Right kidney (tissue), 1 donor: Measurements from ENCODE around the gene MYO6.

ENCODE experiments used
- DNase-seq: peaks from one replicate; pipeline ENCODE4 v3.0.0-alpha.2; 2016

MYO6 gene

DNA sequence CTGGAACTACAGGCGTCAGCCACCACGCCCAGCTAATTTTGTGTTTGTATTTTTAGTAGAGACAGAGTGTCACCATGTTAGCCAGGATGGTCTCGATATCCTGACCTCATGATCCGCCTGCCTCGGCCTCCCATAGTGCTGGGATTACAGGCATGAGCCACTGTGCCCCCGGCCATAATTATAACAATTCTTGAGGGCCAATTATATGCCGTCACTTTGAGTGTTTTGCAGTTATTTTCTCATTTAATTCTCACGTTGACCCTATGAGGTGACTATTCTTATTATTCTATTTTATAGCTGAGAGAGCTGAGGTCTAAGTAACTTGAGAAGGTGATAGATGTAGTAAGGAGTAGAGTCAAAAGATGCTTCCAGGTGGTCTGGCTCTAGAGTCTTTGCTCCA lies 13.0 kb downstream of the MYO6 start:
- DNase-seq = no peak

GRCh38 chr6:75766387-75766786 lies 17.3 kb downstream of the MYO6 start:
- DNase-seq = no peak

- DNase-seq = no peak
These were observed 21.8 kb downstream of the MYO6 start for GRCh38 chr6:75770844-75771243.

GRCh38 chr6:75775219-75775618 lies 26.2 kb downstream of the MYO6 start:
- no peak for DNase-seq

DNA sequence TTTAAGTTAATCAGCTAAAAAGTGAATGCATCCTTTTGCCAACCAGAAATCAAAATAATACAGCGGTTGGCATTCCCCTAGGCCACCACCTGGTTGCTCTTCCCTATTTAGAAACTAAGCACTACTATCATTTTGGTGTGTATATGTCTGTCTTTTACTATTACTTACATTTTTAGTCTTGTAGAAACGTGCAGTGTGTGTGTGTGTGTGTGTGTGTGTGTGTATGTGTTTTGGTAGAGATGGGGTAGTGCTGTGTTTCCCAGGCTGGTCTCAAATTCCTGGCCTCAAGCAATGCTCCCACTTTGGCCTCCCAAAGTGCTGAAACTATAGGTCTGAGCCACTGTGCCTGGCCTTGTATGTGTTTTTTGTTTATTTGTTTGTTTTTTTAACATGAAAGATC lies 27.4 kb downstream of the MYO6 start:
- no peak for DNase-seq

DNA sequence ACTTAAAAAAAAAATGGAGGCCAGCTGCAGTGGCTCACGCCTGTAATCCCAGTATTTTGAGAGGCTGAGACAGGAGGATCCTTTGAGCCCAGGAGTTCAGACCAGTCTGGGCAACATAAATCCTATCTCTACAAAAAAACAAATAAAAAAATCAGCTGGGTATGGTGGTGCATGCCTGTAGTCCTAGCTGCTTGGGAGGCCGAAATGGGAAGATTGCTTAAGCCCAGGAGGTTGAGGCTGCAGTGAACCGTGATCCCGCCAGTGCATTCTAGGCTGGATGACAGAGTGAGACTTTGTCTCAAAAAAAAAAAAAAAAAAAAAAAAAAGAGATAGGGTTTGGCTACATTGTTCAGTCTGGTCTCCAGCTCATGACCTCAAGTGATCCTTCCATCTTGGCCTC lies 29.7 kb downstream of the MYO6 start:
- no peak for DNase-seq

DNA sequence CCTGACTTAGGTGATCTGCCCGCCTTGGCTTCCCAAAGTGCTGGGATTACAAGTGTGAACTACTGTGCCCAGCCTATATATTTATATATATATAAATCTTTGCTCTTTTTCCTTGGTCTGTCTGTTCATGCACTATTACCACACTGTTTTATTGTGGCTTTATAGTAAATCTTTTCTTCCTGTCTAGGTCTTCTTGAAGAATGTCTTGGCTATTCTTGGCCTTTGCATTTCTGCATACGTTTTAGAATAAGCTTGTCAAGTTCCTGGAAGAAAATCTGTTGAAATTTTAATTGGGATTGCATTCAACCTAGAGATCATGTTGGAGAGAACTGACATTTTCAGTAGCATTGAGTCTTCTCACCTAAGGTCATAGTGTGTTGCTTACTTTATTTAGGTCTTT lies 37.1 kb downstream of the MYO6 start:
- DNase-seq = no peak

DNA sequence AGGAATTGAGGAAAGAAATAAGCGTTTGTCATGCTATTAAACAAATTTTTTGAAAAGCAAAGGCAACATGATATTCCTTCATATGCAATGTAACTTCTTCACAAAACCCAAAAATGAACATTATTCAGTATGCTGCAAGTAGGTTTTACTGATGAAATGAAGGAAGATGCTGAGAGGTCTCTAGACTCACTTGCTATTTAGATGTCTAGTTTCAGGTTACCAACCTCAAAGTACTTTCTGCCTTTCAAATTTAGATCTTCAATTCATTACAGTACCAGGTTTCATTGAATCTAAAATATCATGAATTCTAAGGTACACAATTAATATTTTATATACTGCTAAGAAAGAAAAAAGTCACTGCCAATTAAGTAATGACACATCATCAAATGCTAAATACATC lies 39.9 kb downstream of the MYO6 start:
- no peak for DNase-seq

DNA sequence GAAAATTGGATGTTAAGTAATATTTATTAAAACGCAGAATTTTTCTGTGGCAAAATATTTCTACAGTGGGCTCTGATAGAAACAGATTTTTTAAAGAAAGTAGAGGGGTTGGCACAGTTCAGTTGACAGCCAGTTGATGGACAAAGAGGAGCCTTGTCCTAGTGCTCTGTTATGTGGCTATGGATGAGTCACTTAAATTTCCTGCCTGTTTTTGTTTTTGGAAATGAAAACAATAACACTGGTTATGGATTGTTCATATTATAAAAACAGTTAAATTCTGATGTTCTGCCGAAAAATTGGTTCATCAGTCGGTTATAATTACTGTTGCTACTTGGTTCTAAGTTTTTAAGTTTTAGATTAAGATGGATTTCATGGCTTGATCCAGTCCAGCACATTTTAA lies 42.8 kb downstream of the MYO6 start:
- no peak for DNase-seq

DNA sequence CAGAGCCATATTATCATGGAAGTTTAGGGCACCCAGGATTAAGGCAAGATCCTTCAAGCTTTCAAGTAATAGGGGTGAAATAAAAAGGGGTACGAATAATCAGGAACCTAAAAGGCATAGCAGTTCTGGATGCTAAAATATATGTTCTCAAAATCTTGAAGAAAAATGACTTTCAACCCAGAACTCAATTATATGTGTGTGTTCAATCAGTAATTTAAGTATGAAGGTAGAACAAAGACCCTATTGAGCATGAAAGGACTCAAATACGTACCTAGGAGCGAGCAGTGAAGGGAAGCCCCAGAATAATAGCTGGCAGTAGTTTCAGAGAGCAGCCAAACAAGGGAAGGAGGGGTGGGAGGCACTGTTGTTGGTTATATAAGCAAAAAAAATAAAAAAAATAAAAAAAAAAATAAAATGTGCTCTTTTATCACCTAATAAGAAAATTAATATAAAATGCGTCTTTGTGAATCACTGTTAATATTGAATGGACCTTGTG lies 45.4 kb downstream of the MYO6 start:
- no peak for DNase-seq

GRCh38 chr6:75794954-75795739 lies 46.1 kb downstream of the MYO6 start:
- no peak for DNase-seq

DNA sequence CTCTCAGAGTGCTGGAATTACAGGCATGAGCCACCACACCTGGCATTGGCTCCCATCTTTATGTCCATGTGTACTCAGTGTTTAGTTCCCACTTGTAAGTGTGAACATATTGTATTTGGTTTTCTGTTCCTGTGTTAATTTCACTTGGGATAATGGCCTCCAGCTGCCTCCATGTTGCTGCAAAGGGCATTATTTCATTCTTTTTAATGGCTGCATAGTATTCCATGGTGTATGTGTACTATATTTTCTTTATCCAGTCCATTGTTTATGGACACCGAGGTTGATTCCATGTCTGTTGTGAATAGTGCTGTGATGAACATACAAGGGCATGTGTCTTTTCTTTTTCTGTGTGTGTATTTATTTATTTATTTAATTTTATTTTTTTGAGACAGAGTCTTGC lies 47.7 kb downstream of the MYO6 start:
- DNase-seq = no peak

DNA sequence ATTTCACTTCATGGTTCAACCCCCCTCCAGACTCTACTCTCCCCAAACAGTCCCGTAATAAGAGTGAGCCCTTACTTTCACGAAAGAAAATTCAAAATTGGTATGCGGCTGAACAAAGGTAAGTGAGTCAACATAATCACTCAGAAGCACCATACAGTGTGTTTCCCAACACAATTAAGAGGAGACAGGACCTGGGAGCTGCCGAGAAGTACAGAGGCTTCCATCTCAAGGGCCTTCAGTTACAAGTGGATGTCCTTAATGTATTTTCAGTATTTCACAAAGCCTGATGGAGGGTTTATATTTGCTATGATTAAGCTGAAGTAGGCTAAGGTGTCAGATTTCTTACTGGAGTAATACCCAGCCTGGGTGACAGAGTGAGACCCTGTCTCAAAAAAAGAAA lies 51.1 kb downstream of the MYO6 start:
- DNase-seq = no peak

DNA sequence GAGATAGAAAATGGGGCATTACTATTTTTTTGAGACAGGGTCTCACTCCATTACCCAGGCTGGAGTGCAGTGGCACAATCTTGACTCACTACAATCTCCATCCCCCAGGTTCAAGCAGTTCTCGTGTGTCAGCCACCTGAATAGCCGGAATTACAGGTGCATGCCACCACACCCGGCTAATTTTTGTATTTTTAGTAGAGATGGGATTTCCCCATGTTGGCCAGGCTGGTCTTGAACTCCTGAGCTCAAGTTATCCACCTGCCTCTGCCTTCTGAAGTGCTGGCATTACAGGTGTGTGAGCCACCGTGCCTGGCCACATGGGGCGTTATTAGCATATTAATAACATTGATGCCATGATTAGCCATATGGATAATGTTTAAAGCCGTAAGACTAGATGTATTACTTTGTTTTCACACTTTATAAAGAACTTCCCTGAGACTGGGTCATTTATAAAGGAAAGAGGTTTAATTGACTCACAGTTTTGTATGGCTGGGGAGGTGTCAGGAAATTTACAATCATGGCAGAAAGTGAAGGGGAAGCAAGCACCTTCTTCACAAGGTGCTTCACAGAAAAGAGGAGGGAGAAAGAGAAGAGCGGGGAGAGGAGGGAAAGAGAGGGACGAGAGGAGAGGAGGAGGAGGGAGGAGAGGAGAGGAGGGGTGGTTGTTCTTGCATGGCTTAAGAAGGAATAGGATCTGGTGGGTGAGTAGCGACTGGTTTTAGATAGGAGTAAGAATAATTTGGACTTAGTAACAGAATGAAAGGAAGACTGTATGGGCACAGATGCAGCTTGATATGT lies 51.9 kb downstream of the MYO6 start:
- no peak for DNase-seq

DNA sequence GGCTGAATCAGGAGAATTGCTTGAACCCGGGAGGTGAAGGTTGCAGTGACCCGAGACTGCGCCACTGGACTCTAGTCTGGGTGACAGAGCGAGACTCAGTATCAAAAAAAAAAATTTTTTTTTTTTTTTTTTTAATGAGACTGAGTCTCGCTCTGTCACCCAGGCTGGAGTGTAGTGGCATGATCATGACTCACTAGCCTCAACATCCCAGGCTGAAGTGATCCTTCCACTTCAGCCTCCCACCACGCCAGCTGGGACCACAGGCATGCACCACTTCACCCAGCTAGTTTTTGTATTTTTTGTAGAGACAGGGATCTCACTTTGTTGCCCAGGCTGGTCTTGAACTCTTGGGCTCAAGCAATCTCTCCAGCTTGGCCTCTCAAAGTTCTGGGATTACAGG lies 53.3 kb downstream of the MYO6 start:
- no peak for DNase-seq

DNA sequence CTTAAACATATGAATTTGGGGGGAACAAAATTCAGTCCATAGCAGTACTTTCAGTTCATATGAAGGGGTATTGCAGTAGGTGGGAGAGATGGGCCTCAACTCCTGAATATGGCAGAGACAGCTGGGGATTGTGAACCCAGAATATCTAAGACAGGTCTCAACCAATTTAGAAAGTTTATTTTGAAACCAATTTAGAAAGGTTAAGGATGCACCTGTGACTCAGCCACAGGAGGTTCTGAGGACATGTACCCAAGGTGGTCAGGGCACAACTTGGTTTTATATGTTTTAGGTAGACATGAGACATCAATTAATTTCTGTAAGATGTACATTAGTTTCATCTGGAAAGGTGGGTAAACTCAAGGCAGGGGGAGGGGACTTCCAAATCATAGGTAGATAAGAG lies 59.5 kb downstream of the MYO6 start:
- DNase-seq = no peak

DNA sequence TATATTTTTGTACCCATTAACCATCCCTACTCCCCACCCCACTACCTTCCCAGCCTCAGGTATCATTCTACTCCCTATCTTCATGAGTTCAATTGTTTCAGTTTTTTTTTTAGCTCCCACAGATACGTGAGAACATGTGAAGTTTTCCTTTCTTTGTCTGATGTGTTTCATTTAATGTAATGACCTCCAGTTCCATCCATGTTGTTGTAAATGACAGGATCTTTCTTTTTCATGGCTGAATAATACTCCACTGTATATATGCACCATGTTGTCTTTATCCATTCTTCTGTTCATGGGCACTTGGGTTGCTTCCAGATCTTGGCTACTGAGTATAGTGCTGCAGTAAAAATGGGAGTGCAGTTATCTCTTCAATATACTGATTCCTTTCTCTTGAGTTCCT lies 63.5 kb downstream of the MYO6 start:
- no peak for DNase-seq

DNA sequence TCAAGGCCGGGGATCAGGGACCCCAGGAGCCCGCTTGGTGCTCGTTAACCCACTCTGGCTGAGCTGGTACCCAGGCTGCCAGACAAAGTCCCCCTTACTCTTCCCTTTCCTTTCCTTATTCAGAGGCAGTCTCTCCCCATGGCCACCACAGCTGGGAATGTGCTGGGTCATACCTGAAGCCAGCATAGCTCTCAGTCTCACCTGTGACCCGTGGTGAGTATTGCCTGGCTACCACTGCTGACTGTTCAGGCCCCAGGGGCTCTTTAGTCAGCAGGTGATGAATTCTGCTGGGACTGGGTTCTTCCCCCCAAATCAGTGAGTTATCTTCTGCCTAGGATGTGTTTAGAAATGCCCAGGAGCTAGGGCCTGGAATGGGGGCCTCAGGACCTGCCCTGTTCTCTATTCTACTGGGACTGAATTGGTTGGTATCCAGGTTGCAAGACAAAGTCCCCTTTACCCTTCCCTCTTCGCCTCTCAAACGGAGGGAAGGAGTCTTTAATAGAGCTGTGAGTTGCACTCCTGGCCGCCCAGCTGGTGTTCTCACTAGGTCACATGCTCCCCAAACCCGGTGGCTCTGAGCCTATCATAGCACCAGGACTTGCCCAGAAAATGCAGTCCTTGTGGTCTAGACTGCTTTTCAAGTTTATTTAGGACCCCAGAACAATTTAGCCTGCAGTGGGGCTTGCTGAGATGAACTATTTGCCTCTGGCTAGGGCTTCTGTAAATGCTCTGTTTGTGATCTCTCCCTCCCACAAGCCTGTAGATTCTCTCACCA lies 64.6 kb downstream of the MYO6 start:
- DNase-seq = no peak

- no peak for DNase-seq
These were observed 66.7 kb downstream of the MYO6 start for GRCh38 chr6:75815756-75816155.

- DNase-seq = no peak
These were observed 69.2 kb downstream of the MYO6 start for GRCh38 chr6:75818098-75818855.

DNA sequence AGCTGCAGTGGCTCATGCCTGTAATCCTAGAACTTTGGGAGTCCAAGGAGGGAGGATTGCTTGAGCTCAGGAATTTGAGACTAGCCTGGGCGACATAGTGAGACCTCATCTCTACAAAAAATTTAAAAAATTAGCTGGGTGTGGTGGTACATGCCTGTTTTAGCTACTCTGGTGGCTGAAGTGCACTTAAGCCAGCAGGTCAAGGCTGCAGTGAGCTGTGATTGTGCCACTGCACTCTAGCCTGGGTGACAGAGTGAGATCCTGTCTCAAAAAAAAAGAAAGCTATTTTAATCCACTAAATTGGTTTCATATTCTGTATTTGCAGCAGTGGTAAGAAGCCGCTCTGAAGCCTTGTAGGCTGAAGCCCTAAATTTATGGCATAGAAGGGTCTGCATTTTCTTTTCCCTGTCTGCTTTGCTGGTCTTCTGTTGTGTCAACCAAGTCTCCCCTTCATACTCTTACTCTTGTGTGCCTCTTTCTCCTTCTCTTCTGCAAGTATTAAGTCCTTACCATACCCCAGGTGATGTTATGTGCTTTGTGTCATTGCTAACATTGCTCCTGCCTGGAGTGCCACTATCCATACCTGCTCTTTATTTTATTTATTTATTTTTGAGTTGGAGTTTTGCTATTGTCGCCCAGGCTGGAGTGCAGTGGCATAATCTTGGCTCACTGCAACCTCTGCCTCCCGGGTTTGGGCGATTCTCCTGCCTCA lies 70.9 kb downstream of the MYO6 start:
- DNase-seq = no peak

GRCh38 chr6:75824160-75824559 lies 75.1 kb downstream of the MYO6 start:
- no peak for DNase-seq
